ENCODE measurements around the gene MED15.
"Not testable (repeated sequence)": the region's sequence is repeated elsewhere in the genome, so short reads cannot be mapped to it uniquely, and the experiment has no call there.

Gene MED15

DNA sequence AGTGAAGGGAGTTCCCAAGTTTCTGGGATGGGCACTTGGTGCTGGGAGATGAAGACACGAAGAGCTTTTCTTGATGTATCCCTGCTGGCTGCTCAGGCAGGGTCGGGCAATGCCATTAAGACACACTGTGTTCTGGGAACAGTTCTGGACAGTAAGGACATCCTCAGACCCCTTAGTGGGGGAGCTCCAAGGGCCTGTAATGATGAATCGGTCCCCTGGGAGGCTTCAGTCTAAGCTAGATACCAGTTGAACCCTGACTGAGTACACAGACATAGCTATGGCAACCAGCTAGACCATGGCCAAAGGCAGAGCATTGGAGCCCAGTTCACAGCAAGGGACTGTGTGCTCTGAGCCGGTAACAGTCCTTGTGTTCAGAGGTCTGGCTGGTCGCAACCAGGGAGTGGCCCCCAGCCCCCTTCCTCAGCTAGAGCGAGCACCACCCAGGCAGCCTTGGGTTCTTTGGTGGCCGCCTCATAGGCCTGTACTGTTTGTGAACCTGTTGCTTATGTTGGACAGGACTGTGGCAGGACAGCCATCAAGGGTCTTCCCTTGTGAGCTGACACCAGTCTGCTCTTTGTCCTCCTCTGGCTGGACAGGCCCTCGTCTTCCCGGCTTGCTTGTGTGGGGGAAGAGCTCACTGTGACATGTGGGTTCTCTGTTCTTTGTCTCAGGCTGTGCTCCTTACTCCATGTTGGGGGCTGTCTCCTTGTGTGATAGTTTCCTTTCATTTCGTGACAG lies 25.0 kb downstream of the MED15 start:
- no peak for DNase-seq (ENCODE audit: low spot score)

DNA sequence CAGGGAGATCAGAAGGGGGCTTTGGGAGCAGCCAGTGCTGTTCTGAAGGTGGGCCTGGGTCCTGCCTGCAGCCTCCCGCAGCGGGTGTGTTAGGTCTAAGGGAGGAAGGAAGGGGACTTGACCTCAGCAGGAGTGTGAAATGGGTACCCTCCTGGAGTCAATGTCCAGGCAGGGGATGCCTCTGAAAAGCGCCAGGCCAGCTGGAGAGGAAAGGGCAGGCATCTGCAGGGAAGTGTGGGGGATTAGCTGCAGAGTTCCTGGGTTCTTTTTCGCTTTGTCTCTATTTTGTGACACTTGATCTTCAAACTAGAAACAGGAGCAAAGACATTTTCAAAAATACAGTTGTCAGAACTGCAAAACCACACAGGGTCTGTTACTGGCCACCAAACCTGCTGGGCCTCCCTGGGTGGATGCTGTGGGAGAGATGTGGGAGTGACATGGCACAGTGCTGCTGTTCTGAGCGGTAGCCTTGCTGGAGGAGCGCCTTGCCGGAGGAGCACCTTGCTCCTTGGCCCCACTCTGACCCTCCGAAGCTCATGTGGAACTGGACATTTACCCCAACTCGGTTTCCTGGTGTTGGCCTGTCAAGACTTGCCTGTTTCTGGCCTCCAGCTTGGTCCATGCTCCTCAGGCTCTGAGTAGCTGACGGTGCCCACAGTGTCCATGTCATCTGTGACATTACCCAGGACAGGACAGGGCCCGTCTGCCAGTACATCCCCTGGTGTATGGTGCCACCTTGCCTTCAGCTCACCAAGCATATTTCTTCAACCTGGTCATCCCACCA lies 25.9 kb downstream of the MED15 start:
- no peak for DNase-seq (ENCODE audit: low spot score)

DNA sequence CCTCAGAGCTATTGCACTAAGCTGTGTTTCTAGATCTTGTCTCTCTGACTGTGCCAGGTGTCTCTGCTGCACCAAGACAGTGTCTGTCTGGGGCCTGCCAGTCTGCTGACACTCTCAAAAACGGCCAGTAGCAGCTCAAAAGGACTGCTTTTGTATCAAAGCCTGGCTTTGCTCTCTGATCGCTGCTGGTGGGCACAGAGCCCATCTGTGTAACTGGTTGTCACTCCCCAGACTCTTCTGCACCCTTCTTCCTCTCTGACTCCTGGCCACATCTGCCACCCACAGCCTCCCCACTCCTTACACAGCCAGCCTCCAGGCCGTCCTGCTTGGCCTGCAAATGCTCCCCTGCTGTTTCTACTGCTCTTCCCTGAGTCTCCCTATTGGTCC lies 26.5 kb downstream of the MED15 start:
- DNase-seq (ENCODE audit: low spot score) = no peak

DNA sequence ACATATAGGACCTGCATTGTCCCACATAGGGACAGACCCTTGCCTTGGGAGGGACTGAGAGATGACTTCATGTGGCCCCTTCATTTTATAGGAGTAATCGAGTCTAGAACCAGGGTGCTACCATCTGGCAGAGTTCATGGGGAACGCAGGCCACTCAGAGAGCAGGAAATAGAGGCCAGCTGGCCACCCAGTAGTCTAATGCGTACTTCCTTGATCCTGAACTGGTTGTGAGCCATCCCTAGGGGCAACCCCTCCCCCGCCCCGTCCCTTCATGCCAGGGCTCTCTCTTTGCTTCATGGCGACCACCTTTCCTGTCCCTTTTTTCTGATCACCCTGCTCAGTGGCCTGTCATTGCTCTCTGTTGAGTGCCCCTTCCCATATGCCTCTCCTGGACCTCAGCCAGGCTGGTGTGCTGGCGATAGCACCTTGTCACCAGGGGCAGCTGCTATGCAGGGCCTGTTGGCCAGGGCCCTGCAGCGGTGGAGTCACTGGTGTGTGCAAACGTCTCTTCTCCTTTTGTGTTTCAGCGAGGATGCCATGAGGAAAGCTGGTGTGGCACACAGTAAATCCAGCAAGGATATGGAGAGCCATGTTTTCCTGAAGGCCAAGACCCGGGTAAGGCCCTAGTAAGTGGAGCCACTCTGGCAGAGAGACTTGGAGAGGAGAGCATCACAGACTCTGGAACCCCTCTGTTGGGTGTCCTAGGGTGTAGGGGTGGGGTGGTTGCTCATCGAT lies 29.3 kb downstream of the MED15 start:
- no peak for DNase-seq (ENCODE audit: low spot score)

DNA sequence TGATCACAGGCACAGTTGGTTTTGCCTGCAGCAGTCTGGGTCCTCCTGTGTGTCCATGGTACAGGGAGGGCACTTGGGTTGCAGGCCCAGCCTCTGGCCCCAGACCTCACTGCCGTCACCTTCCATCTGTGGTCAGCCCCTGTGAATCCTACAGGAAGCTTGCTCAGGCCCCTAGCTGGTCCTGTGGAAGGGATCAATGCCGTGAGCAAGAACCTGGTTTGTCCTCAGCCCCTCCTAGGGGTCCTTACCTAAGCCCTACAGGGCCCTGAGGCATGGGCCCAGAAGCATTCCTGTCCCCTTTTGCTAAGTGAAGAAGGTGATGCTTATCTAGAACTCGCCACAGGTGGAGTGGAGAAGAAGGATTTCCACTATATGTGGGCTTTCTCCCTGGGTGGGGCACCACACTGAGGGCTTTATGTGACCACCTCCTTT lies 29.9 kb downstream of the MED15 start:
- no peak for DNase-seq (ENCODE audit: low spot score)

DNA sequence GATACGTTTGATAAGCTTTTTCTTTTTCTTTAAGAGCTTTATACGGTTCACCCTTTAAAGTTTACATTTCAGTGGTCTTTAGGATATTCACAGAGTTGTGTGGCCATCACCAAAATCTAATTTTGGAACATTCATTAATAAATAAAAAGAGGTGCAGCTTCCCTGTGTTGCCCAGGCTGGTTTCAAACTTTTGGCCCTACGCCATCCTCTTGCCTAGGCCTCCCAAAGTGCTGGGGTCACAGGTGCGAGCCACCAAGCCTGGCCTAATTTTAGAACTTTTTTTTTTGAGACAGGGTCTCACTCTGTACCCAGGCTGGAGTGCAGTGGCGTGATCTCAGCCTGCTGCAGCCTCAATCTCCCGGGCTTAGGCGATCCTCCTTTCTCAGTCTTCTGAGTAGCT lies 30.6 kb downstream of the MED15 start:
- DNase-seq (ENCODE audit: low spot score) = no peak

DNA sequence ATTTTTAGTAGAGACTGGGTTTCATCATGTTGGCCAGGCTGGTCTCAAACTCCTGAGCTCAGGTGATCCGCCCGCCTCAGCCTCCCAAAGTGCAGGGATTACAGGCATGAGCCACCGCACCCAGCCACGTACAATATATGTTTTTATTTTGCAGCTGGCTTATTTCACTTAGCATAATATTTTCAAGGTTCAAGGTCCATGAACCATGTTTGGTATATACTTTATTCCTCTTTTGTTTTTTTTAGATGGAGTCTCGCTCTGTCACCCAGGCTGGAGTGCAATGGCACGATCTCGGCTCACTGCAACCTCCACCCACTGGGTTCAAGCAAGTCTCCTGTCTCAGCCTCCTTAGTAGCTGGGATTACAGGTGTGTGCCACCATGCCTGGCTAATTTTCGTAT lies 31.5 kb downstream of the MED15 start:
- DNase-seq (ENCODE audit: low spot score) = not testable (repeated sequence)

DNA sequence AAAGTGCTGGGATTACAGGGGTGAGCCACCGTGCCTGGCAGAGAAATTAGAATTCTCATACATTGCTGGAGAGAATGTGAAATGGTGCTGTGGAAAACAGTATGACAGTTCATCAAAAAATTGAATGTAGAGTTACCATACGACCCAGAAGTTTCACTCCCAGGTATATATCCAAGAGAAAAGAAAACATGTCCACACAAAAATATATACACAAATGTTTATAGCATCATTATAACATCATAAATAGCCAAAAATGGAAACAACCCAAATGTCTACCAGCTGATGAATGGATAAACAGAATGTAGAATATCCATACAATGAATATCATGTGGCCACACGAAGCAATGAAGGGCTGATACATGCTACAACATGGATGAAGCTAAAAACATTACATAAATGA lies 34.6 kb downstream of the MED15 start:
- DNase-seq (ENCODE audit: low spot score) = no peak

DNA sequence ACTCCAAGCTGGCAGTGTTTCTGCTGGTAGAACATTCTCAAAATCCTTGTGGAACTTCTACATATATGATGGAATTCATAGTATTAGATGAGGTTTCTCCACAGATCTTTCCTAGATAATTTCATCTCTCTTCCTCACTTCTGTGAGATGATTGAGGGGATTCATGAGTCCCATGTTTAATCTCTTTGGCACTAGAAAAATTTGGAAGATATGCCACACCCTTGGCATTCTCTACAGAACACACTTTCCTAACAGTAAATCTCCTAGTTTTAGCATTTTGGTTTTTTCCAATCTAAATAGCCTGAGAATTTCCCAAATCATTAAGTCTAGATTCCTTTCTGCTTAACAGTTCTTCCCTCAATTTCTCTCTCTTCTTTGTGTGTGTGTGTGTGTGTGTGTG lies 35.3 kb downstream of the MED15 start:
- no peak for DNase-seq (ENCODE audit: low spot score)

DNA sequence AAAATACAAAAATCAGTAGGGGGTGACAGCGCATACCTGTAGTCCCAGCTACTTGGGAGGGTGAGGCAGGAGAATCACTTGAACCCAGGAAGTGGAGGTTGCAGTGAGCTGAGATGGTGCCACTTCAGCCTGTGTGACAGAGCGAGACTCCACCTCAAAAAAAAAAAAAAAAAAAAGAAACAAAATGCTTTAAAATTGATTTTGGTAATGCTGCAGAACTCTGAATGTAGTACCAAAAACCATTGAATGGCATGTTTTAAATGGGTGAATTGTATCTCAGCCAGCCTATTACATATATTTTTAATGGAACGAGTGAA lies 37.9 kb downstream of the MED15 start:
- not testable (repeated sequence) for DNase-seq (ENCODE audit: low spot score)

DNA sequence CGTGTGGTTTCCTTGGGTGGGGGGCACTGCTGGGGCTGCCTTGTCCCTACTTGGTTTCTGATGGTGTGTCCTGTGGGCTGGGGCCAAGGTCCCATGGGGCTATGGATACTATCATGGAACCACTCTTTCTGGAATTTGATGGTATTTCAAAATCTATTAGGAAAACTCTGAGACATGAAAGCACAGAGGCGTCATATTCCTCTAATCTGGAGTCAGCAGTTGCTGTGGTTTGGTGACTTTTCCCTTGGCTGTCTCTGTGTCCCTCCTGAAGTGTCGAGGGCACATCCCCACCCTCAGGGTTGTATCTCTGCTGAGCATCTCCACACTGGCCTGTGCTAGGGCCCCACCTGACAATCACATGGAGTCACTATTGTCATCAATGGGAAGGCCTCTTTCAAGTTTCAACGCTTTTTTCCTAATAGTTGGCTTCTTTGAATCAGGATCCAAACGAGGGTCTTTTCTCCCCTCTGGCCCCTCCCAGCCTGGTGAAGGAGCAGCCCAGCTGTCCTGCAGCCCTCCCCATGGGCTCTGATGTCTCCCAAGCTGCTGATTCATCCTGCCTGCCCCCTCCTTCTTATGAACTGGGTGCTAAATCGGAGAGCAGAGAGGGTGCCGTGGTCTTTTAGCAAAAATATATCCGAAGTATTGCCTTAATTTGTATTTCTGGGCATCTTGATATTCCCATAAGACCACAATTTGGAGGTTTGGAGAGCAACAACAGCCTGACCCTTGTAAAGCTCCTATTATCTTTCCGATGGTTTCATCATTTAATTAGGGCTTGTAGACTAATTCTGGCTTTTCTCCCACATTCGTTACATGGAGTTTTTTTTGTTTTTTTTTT lies 38.5 kb downstream of the MED15 start:
- no peak for DNase-seq (ENCODE audit: low spot score)

DNA sequence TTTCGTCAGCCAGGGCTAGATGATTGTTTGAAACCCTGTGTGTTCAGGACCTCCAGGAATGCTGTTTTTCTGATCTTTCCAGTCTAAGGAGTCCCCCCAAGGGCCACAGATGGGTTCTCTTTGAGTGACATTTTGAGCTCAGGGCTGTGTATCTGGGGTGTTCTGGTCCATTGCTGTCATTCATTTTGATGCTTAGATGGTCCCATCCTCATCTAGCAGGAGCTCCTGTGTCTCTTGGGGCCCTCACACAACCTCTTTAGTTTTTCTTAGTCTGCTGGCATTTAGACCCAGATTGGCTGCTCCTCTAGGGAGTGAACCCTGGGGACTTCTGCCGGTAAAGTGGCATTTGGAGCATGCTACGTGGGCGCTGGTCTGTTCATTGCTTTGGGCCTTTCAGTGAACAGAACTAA lies 39.1 kb downstream of the MED15 start:
- DNase-seq (ENCODE audit: low spot score) = no peak

DNA sequence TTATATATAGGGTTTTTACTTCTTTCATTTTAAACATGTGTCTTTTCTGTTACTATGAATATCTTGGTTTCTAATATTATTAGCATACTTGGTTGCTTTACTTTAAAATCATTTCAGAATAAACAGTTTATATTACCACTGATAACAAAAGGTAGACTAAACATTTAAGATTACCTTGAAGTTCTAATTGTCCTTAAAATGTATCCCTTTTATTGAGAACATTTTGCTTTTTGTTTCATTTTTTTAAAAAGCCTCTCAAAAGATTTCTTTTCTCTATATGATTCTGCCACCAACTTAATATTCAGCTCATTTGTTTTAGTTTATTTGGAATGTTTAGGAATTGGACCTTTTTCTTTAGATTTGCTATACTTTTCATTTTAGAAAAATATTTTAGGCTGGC lies 39.6 kb downstream of the MED15 start:
- no peak for DNase-seq (ENCODE audit: low spot score)

DNA sequence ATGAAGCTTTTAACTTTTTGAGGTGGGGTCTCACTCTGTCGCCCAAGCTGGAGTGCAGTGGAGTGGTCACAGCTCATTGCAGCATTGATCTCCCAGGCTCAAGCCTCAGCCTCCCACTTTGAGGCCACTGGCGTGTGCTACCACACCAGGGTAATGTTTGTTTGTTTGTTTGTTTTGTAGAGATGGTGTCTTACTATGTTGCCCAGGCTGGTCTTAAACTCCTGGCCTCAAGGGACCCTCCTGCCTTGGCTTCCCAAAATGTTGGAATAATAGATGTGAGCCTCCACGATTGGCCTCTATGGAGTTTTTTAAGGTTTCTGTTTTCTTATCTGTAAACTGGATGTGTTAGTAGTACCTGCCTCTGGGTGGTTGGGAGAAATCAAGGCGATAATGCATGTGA lies 41.4 kb downstream of the MED15 start:
- DNase-seq (ENCODE audit: low spot score) = no peak

DNA sequence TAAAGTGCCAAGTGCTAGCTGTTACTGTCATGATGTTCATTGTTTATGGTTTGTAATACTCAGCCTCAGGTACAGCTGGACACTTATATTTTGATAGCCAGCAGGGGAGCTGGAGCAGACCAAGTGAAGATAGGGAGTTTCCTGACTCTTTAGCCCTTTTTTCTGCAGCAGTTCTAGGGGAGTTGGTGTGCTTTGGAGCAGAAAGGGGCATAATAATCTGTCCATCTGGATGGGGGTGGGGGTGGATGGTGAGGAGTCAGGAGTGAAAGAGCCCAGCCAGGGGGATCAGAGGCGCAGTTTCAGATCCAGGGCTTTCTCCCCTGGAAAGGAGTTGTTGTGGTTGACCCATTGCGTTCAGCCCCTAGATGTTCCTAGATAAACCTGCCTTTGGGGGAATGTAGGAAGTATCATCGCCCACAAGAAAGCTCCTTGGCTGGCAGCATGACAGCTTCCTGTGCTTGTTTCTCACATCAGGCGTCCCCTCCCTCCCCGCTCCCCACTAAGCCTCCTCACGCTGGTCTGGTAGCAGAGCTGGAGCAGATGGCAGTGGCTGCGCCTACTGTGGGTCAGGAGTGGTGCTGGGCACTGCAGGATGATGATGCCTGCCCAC lies 41.9 kb downstream of the MED15 start:
- no peak for DNase-seq (ENCODE audit: low spot score)

DNA sequence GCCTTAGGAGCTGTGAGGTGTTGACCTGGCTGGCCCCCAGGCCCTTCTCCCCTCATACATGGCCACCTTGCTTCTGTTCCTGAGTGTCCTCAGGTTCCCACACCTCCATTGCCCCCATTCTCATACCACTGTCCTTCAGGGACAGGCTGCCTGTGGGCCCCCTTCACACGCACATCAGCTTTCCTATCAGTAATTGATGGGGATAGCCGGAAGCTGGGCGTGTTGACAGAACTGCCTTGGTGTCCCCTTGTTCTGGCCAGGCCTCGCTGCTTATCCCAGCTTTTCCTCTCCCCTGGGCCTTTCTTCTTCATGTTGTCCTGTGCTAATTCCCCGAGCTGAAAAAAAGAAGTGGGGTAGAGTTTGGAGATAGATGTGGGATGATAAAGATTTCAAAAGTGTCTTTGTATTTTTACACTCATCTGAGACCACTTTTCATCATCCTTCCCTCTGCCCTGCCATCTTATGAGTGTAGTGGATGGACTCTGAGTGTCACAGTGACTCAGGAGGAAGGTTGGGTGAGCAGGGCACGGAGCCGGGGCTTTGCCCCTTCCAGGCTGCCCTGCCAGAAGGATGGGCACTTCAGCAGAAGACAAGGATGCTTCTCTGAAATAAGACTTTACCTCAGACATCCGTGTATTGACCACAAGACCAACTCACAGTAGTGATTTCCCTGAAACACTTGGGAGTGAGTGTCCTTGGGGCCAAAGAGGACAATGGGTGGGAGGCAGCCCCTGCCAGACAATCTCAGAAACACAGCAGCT lies 42.8 kb downstream of the MED15 start:
- no peak for DNase-seq (ENCODE audit: low spot score)

DNA sequence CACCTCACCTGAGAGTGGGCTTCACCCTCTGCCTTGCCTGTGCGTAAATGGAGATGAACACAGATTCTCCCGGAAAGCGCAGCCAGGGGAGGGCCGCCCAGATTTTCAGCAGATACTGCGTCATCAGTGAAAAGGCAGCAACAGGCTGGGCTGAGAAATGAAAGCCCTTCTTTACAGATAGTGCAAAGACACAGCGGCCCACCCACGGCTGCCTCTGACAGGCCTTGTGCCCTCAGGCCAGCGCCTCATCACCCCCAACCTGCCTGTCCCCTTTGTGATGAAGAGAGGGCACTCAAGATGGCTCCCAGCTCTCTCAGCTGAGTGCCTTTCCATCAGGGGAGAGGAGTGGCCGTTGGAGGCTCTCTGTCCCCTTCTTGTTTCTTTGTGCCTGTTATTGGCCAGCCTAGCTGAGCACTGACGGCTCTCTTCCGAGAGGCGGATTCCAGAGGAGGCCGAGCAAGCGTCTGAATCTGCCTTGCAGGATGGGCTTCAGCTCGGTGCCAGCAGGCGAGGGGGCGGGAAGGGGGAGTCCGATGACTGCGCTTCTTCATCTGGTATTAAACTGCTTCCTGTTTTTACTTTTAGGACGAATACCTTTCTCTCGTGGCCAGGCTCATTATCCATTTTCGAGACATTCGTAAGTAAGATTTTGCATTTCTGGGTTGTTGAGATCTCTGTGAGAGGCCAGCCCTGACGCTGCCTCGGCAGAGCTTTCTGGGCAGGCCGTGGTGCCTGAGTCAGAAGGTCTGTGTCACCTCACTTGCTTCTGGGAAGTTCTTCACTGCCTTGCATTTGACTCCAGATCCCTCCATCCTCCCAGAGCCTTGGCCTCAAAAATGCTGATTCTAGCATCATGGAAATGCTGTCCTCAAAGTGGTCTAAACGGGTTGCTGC lies 43.7 kb downstream of the MED15 start:
- DNase-seq (ENCODE audit: low spot score) = no peak

DNA sequence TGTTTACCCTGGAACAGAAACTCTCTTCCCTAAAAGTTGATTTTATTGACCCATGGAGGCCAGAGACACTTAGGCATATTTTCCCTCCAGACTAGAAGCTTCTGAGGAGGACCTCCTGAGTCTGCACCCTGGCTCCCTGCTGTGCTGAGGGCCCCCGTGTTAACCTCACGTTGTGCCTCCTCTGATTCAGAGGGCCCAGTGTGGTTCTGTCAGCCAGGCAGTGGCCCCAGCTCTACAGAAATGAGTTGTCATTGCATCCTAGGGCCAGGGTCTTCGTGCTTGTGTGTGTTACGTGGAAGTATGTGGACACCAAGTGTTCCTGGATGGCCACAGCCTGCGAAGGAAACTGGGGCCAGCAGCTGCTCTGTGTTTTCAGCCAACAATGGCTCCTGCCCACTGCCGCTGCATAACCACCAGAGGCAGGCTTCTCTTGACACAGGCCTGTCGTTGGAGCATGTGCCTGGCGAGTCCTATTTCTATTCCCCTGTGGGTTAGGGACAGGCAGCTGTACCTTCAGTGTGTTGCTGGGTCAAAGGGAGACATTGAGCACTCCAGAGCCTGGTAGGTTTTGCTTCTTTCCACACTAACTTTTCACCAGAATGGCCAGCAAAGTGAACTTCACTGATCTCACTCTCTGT lies 44.5 kb downstream of the MED15 start:
- no peak for DNase-seq (ENCODE audit: low spot score)

All from RKO (cell line).